GOT3 (cell line): ENCODE results near the gene ADAMTS12.

Experiments used
- DNase-seq: peaks from one replicate; lab custom pipeline; 2025; ENCODE audit warnings: mixed read lengths; lab: John Stamatoyannopoulos, UW

ADAMTS12 gene

GRCh38 chr5:33841891-33842290 is 49.9 kb downstream of the ADAMTS12 start:
- DNase-seq: no peak

- DNase-seq: no peak
Measured at GRCh38 chr5:33840927-33841547, 50.8 kb downstream of the ADAMTS12 start.

GRCh38 chr5:33837301-33837700 is 54.5 kb downstream of the ADAMTS12 start:
- no peak for DNase-seq

- DNase-seq: no peak
Measured at GRCh38 chr5:33834334-33834733, 57.5 kb downstream of the ADAMTS12 start.

- DNase-seq: no peak
Measured at GRCh38 chr5:33833237-33833575, 58.6 kb downstream of the ADAMTS12 start.

GRCh38 chr5:33832404-33833236 is 59.2 kb downstream of the ADAMTS12 start:
- DNase-seq: no peak

GRCh38 chr5:33831041-33831440 is 60.7 kb downstream of the ADAMTS12 start:
- no peak for DNase-seq

- DNase-seq: no peak
Measured at GRCh38 chr5:33829430-33829829, 62.4 kb downstream of the ADAMTS12 start.

- no peak for DNase-seq
Measured at GRCh38 chr5:33828626-33829308, 63.0 kb downstream of the ADAMTS12 start.

- no peak for DNase-seq
Measured at GRCh38 chr5:33827885-33828284, 63.9 kb downstream of the ADAMTS12 start.

- DNase-seq: no peak
Measured at GRCh38 chr5:33827018-33827707, 64.6 kb downstream of the ADAMTS12 start.

- DNase-seq: no peak
Measured at GRCh38 chr5:33824516-33825195, 67.1 kb downstream of the ADAMTS12 start.

GRCh38 chr5:33817301-33817700 is 74.5 kb downstream of the ADAMTS12 start:
- DNase-seq: no peak

- no peak for DNase-seq
Measured at GRCh38 chr5:33816791-33817190, 75.0 kb downstream of the ADAMTS12 start.

GRCh38 chr5:33812746-33813145 is 79.0 kb downstream of the ADAMTS12 start:
- DNase-seq: no peak

GRCh38 chr5:33810491-33811120 is 81.2 kb downstream of the ADAMTS12 start:
- DNase-seq: no peak

- DNase-seq: no peak
Measured at GRCh38 chr5:33809936-33810335, 81.9 kb downstream of the ADAMTS12 start.

GRCh38 chr5:33808699-33809098 is 83.1 kb downstream of the ADAMTS12 start:
- DNase-seq: no peak

GRCh38 chr5:33807771-33808170 is 84.0 kb downstream of the ADAMTS12 start:
- DNase-seq: no peak

GRCh38 chr5:33806738-33807442 is 84.9 kb downstream of the ADAMTS12 start:
- no peak for DNase-seq

GRCh38 chr5:33801292-33801691 is 90.5 kb downstream of the ADAMTS12 start:
- no peak for DNase-seq
